Measurements from ENCODE around the gene ZNRF3.

DNA sequence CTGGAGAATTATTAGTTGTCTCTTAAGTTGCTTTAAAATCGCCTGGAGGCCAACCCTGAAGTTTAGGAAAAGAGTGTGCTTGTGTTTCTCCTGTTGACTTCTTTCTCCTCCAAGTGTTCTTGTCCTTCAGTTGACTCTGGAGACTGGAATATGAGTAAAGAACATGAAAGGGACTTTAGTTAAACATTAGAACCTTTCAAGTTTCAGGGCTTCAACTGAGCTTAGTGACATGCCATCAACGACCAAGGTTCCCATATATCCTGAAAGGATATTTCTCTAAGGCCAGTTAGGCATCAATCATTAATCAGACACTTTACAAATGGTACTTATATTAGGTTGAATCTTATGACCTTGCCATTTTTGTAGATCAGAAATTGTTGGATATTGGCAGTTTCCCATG, 70.0 kb downstream of the ZNRF3 start:
- TF ChIP-seq POLR2A (IDR thresholded peaks at IDR 0.05): no peak
- TF ChIP-seq, protein P1, sequence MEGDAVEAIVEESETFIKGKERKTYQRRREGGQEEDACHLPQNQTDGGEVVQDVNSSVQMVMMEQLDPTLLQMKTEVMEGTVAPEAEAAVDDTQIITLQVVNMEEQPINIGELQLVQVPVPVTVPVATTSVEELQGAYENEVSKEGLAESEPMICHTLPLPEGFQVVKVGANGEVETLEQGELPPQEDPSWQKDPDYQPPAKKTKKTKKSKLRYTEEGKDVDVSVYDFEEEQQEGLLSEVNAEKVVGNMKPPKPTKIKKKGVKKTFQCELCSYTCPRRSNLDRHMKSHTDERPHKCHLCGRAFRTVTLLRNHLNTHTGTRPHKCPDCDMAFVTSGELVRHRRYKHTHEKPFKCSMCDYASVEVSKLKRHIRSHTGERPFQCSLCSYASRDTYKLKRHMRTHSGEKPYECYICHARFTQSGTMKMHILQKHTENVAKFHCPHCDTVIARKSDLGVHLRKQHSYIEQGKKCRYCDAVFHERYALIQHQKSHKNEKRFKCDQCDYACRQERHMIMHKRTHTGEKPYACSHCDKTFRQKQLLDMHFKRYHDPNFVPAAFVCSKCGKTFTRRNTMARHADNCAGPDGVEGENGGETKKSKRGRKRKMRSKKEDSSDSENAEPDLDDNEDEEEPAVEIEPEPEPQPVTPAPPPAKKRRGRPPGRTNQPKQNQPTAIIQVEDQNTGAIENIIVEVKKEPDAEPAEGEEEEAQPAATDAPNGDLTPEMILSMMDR (IDR thresholded peaks at IDR 0.05): no peak
